GM19395 (cell line): Measurements from ENCODE around the gene MX1.

Experiments
- ATAC-seq: cut with Tn5 transposase; IDR thresholded peaks from one replicate; pipeline ENCODE4 v1.9.1; 2021; ENCODE audit warnings: mild to moderate bottlenecking, moderate library complexity; ENCODE audit not compliant: unreplicated experiment

Gene MX1

DNA sequence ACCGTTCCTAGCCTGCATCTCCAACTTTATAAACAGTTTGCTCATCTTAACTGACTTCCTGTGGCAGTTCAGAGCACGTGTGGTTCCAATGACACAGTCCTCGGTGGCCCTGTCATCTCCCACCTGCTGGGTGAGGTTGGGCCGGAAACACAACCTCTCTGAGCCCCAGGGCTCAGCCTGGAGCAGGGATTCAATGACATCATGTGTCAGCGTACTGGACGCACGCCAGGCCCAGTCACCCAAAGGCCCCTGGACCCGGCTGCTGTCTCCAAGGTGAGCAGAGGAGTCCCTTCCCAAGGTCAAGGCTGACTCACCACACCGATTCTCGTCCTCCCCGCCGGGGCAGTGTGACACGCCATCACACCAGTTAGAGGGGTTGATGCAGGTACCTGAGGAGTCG is 62.0 kb downstream of the MX1 start:
- ATAC-seq, result no peak

DNA sequence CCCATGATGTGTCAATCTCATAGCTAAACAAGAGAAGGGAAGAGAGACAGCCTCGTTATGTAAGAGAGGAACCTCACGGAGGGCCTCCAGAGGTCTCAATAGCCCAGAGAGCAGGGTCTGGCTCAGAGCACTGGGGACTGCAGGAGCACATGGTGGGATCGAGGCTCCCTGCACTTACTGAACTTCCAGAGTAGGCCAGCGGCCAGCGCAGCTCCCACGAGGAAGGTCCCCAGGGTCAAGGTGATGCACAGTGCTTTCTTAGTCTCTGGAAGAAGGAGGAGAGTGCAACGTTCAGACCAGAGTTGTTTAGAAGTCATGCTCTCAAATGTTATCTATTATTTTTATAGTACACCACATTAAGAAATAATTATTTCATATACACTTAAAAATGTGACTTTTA is 63.3 kb downstream of the MX1 start:
- no peak for ATAC-seq

DNA sequence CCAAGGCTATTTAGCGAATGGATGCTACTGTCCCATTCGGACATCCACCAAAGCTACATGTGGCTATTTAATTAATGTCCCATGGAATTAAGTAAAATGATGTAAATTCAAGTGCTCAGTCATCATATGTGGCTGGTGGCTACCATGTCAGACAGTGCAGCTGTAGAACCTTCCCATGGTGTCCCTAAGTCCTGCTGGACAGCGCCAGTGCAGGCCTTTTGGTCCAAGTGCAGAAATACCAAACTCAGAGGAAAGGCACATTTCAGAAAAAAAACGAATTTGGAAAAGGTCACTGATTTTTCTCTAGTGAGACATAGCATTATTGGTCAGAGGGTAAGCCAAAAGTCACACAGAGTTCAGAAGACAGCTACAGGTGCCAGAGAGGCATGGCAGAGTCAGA is 64.3 kb downstream of the MX1 start:
- no peak for ATAC-seq

DNA sequence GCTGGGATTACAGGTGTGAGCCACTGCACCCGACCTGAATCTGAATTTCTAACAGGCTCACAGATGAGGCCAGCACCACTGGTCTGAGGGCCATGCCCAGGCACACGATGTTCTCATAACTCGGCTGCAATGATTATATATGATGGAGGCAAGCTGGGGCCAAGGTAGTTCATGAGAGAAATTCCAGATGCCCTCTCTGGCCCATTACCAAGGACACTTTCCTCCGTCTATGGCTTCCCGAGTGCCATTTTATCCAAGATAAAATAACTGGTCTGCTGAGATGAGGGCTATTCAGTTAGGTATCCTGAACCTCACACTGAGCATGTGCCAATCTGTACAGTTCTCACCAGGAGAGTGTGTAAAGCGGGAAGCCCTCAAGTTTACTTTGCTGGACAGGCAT is 65.4 kb downstream of the MX1 start:
- no peak for ATAC-seq

DNA sequence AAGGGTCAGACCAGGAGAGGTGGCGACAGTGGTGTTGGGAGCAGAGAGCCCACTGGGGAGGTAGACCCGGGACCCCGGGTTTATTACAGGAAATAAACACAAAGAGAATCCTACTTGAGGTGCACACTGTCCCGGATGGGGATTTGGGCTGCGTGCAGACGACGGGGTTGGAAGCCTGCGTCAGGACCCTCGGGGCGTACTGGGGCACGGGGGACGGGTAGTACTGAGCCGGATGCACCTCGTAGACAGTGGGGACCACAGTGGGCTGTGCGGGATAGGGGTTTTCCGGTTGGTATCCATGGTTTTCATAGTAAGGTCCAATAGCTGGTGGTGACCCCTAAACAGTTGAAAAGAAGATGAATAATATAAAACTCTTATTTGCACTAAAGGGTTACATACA is 68.2 kb downstream of the MX1 start:
- no peak for ATAC-seq

DNA sequence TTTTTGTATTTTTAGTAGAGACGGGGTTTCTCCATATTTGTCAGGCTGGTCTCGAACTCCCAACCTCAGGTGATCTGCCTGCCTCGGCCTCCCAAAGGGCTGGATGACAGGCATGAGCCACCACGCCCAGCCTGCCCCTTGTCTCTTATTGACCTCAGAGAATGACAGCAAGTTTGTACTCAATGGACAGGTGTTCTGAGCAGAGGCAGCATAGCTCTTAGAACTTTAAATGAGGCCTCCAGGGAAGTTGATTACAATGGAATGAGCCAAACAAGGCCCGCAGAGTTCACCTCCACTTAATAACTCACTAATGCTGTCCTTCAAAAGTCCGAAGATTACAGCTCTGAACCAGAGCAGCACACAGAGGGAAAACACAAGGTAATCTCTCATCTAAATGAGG is 71.0 kb downstream of the MX1 start:
- no peak for ATAC-seq

DNA sequence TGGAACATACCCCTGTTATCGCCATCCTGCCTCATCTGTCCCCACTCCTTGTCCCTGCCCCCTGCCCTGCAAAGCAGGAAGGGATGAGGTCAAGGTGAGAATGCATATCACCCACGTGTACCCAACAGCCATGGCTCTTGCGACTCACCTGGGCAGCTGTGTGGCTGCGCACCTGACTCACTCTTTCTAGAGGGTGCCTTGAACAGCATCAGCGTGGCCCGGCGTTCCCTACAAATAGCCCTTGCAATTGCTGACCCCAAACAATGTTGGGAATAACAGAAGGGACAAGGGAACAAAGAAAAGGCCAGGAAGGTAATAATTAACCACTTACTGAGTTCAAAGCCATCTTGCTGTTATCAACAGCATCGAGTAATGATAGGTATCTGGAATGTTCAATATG is 71.7 kb downstream of the MX1 start:
- no peak for ATAC-seq

DNA sequence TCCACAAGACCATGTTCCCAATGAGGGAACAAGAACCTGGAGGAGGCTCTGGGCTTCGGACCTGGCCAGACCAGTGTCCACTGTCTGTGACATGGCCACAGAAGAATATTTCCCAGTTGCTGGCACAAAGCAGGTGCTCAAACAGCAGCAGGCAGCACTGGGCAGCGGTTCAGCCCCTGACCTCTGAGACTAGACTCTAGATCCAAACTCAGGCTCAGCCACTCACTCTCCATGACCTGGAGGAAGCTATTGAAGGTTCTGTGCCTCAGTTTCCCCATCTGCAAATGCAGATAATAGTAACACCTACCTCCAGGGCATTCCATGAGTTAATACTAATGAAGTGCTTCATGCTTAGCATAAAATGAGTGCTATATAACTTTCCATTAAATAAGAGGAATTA is 73.9 kb downstream of the MX1 start:
- no peak for ATAC-seq

DNA sequence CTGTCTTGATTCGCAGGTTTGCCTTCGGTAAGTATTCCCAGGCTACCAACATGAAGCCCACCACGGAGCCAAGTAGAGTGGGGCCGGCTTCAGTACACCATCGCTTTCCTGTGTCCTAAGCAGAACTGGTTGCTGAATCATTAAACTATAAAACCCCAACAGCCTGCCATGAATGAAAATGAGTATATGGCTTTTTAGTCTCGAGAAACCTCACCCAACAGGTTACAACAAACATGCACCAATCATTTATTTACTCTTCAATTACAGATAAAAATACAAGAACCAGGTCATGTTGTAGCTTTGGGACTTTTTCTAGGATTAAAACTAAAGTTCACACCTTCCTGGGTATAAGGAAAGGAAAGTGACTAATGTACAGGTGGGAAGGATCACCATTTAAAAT is 74.3 kb downstream of the MX1 start:
- no peak for ATAC-seq

DNA sequence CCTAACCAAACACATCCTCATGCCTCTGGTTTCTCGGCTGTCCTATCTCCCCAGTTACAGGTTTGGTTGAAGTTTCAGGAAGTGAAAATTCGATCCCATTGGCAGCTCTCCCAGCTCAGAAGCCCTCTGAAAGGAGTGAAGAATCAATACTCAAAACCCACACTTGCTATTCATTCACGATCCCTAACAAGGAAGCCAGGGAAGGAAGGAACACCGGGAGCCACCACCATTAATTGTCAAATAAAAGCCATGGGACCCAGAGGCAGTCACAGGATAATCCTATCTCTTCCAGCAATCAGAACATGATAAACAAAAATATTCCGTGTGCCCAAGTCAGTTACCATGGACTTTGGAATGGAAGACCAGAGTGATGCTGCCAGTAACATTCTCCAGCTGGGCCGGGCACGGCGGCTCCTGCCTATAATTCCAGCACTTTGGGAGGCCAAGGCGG is 74.9 kb downstream of the MX1 start:
- ATAC-seq, result no peak

DNA sequence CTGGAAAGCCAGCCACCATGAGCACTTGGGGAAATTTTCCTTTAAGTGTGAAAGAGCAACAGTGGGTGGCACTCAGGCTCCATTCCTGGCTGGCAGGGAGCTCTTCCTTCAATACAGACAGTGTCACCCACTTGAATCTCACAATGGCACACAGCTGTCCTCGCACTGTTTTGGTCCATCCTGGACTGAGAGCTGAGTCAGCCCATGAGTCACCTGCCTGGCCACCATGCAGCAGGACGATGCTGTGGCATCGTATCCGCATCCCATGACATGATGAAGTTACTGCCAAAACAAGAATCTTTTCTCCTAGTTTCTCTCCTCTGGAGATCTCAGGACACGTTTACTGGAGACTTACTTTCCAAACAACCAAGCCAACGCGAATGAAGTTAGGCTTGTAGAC is 75.9 kb downstream of the MX1 start:
- ATAC-seq, result no peak

DNA sequence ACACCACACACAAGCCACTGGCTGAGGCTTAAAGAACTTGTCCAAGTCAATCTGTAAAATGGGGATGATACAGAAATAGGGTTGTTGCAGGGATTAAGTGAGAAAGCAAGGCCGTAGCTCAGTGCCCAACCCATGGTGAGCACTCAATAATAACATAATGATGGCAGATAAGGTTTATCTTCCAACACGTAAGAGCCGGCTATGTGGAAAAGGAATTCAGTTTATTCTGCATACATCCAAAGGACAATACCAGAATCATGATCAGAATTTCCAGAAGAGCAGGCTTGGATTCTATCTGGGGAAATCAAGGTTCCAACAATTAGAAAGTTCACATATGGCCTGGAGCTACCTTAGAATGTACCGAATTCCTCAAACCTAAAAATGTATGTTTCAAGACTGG is 77.3 kb downstream of the MX1 start:
- ATAC-seq, result no peak

DNA sequence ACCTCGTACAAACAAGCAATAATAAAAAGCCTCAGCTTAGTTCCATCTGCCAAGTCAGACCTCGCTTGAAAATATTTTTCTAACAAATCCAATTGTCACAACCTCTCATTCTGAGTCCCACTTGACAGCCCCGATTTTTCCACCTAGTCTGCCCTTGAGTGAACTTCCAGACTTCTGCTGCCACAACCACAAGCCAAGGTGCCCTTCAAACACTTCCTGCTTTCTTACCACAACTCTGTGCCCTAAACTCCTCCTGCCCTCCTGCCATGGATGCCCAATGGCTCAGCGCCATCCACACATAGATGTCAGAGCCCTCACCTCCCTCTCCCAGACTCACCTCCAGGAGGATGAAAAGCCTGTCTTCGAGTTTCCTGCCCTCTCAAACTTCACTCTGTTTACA is 78.0 kb downstream of the MX1 start:
- no peak for ATAC-seq

DNA sequence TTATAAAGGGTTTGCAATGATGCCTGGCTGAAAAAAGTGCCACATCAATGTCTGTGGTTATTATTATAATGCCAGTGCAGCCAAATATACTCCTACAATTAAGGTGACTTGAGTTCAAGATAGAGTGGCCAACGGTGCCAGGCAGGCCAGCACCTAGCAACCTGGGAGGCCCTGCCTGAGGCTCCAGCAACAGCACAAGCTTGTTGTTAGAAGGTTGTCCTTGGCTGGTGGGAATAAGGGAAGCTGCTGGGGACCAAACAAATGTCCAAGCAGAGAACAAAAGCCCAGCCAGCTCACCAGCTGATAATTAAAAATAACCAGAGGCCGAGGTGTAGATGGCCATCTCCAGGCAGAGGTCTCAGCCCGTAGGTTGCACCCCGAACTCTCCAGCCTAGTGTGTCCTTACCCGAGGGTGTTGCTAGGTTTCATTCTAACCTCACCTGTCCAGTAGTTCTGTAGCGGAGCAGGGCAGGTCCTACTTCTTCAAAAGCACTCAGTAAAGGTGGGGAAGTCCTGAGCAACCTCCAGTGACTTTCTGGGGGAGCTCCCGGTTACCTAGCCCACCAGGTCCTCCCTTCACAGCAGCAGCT is 80.1 kb downstream of the MX1 start:
- no peak for ATAC-seq

DNA sequence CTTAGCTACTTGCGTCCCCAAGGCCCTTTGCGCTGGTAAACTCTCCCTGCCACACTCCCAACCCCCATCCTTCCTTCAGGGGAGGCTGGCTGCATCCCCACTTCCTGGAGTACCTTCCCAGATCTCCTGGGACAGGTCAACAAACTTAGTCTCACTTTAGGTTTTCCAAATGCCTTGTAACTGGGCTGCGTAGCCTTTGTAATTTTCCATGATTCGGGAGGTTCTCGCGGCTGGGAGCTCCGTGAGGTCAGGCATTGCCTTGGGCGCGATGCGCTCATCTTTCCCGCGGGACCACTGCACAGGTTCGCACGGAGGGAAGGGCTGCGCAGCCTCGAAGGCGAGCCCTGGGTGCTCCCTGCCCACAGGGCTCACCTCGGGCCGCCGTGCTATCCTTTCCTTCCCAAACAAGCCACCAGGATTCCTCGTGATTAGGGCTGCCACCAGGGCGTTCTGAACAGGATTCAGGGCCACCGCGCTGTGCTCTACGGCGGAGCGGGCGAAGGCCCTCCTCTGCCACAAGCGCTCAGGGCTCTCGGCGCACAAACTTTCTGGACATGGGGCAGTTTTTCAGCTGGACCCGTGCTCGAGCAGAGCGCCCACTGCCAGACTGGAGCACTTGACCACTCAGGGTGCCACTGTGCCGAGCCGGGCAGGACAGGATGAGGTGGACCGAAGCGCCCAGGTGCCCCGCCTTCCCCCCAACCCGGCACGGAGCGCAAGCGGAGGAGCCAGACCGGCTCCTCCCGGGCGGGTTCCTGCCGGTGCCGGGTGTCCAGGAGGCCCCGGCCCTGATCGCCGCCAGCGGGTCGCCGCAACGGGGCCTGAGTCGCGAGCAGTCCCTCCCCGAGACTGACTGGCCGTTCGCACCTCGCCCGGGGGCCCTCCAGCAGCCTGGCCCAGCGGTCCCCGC is 80.8 kb downstream of the MX1 start:
- ATAC-seq, result no peak

DNA sequence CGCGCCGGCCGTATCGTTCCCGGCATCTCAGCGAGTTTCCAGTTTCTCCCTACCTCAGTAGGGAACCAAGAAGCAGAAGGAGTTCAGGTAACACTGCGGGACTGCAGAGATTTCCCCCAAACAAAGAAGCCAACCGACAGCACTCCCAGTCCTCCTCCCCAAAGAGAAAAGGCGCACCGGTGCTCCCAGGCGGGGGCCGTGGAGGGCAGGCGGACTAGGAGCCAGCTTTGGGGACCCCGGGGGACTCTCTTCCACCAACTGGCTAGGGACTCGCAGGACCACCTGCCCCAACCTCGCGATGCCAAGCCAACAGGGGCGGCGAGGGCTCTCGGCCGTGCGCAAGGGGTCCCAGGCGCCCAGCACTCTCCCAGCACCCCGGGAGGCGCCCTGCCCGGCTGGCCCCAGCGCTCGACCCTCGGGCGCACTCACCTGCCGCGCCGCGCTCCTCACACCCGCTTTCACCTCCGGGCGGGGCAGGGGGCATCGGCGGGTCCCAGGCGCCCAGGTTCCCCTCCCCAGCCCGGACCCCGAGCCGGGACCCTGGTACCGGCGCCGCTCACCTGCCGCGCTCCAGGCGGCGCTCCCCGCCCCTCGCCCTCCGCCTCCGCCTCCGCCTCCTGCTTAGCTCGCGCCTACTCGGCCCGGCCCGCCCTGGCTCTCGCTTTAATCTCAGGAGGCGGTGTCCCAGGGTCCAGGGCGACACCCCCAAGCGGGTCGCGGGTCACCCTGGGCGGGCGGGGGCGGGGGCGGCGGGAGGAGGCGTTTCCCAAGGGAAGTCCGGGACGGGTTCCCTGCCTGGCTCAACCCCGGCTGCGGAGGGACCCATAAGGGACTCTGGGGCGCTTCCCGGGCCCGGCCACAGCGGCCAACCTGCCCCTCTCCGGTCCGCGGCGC is 81.7 kb downstream of the MX1 start, which contains the start of gene TMPRSS2:
TMPRSS2 (minus strand) TSS at position 638 of the 894 bp plus-strand sequence. CDS start 10,025 bp downstream, outside the sequence.
- no peak for ATAC-seq

DNA sequence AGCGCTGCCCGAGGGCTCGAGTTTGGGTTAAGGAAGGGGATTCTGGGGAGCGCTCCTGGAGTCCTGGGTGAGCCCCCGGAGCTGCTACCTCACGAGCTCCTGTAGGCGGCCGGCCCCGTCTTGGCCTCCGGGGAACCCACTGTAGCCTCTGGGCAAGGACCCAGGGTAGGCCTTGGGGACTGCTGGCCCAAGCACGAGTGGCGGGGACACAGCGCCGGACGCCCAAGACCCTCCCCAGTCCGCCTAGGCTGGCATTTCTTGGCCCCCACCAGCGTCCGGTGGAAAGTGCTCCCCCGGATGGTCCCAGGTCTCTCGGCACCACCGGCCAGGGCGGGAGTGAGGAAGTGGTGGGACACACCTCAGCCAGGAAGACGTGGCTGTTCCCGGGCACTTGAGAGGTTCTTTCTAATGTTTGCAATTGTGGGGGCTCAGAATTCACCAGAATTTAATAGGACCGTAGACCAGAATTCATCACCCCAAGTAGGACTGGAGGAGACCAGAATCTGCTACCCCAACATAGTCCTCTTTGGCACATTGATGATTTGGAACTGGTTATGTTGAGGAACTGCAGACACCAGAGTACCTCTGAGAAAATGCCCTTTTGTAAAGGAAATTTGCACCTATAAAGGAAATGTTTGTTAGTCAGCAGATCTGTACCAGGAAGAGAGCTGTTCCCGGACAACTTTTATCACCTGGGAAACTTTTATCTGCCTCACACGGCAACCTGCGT is 82.5 kb downstream of the MX1 start:
- no peak for ATAC-seq
